NCI-H1694 (cell line): ENCODE measurements around the gene TLR2.
"Not testable (repeated sequence)": the region's sequence is repeated elsewhere in the genome, so short reads cannot be mapped to it uniquely, and the experiment has no call there.

Experiments used
- DNase-seq: peaks from one replicate; lab custom pipeline; 2025; lab: John Stamatoyannopoulos, UW

The TLR2 gene

GRCh38 chr4:153661908-153662307 is 22.2 kb upstream of the TLR2 start:
- no peak for DNase-seq

GRCh38 chr4:153663667-153664066 is 20.4 kb upstream of the TLR2 start:
- DNase-seq: no peak

DNA sequence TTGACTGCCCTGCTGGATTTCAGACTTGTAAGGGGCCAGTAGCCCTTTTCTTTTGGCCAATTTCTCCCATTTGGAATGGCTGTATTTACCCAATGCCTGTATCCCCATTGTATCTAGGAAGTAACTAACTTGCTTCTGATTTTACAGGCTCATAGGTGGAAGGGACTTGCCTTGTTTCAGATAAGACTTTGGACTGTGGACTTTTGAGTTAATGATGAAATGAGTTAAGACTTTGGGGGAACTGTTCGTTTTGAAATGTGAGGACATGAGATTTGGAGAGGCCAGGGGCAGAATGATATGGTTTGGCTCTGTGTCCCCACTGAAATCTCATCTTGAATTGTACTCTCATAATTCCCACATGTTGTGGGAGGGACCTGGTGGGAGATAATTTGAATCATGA is 17.6 kb upstream of the TLR2 start:
- not testable (repeated sequence) for DNase-seq

GRCh38 chr4:153668647-153669046 is 15.4 kb upstream of the TLR2 start:
- DNase-seq: no peak

- no peak for DNase-seq
Measured at GRCh38 chr4:153669838-153670237, 14.2 kb upstream of the TLR2 start.

DNA sequence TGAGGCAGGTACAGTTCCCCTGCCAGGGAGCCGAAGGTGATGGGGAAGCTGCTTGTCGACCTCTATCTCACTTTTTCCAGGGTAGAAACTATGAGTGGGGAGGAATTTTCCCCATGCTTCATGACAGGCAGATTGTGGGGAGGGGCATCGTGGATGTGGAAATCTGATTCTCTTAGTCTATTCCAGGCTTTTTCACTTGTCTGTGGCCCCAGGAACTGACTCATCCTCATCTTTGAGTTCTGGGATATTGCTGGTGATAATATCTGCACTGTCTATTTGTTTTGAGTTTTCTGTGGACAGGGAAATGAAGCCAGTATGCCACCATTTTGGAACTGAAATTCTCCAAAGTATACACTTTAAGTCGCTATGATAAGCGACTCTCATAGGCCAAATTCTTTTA is 7.6 kb upstream of the TLR2 start:
- no peak for DNase-seq

- no peak for DNase-seq
Measured at GRCh38 chr4:153676984-153677383, 7.1 kb upstream of the TLR2 start.

DNA sequence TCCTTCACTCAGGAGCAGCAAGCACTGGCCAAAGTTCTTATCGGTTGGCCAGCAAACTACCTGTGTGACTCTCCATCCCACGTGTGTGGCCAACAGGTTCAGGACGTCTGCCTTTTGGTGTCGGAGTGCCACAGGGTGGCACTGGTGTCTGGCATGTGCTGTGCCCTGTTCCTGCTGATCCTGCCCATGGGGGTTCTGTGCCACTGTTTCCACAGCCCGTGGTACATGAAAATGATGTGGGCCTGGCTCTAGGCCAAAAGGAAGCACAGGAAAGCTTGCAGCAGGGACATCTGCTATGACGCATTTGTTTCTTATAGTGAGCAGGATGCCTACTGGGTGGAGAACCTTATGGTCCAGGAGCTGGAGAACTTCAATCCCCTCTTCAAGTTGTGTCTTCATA is 4.6 kb upstream of the TLR2 start:
- no peak for DNase-seq

DNA sequence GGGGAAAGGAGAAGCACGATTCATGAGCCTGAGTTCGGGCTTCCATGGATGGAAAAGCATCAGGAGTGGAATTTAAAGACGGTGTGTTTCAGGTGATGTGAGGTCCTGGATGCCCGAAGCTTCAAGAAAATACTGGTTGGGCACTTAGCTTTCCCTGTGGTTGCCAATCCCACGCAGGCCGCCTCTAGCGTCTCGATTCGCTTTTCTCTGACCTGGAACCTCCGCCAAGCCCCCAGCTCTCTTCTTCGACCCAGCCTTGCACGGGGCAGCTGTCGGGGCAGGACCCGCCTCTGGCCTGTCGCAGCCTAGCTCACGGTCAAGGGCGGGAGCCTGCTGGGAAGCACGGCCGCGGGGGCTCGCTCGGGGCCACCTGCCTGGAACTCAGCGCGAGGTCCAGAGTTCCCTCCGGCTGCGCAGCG is 308 bp upstream of the TLR2 start:
- no peak for DNase-seq

DNA sequence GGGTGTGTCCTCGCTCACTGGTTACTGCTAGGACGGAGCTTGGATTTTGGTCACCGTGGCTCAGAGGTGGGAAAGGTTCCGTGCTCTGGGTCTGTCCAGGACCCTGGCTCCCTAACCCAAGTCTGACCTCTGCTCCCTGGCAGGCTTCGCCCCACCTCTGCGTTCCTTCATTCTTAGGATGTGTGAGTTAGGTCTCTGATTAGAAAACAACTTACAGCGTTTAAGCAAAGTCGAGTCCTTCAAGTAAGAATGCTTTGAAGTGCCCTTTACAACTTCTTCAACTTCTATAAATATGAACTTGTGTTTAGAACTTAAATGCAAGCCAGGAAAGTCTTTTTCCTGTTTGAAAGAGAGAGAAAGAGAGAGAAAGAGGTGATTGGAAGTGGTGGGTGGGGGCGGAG is 891 bp downstream of the TLR2 start:
- DNase-seq: no peak

DNA sequence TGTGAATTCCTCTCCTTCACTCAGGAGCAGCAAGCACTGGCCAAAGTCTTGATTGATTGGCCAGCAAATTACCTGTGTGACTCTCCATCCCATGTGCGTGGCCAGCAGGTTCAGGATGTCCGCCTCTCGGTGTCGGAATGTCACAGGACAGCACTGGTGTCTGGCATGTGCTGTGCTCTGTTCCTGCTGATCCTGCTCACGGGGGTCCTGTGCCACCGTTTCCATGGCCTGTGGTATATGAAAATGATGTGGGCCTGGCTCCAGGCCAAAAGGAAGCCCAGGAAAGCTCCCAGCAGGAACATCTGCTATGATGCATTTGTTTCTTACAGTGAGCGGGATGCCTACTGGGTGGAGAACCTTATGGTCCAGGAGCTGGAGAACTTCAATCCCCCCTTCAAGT is 20.4 kb downstream of the TLR2 start:
- DNase-seq: no peak

DNA sequence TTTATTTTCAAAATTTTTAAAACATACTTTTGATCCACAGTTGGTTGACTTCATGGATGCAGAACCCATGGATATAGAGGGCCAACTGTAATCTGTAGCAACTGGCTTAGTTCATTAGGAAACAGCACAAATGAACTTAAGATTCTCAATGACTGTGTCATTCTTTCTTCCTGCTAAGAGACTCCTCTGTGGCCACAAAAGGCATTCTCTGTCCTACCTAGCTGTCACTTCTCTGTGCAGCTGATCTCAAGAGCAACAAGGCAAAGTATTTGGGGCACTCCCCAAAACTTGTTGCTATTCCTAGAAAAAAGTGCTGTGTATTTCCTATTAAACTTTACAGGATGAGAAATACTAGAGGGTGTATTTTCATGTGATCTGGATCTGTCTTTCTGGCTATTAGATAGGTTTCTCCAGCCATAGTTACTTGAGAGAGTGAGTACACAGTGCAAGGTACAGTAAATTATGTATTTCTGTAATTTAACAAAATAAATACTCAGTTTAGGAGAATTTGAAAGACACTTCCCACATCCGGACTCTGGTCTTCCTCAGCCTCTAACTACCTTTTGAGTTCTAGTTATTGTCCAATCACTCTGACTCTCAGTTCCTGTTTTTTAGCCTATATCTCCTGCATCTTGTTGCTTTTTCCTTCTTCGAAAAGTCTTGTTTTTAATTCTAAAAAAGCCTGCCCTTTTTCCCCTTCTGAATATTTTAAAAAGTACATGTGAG is 21.8 kb downstream of the TLR2 start:
- no peak for DNase-seq

DNA sequence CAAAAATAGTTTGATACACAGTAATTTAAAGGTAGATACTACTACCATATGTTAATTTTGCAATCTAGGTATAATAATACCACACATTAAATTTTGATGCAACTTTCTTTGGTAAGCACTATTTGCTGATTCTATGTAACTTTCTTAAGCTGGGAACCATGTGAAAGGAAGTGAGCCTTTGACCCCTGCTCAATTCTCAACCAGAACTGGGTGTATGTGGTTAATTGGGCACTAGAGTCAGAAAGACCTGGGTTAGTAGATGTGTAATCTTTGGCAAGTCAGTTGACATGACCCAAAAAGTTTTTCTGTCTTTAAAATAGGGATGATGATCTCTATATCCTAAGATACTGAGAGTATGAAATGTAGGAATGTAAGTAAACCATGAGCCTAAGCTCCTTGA is 22.4 kb downstream of the TLR2 start:
- DNase-seq: no peak

- no peak for DNase-seq
Measured at GRCh38 chr4:153710681-153711080, 26.6 kb downstream of the TLR2 start.

- DNase-seq: no peak
Measured at GRCh38 chr4:153713866-153714646, 30.0 kb downstream of the TLR2 start.

GRCh38 chr4:153722036-153722435 is 38.0 kb downstream of the TLR2 start:
- DNase-seq: no peak

- DNase-seq: no peak
Measured at GRCh38 chr4:153724606-153725005, 40.5 kb downstream of the TLR2 start.

DNA sequence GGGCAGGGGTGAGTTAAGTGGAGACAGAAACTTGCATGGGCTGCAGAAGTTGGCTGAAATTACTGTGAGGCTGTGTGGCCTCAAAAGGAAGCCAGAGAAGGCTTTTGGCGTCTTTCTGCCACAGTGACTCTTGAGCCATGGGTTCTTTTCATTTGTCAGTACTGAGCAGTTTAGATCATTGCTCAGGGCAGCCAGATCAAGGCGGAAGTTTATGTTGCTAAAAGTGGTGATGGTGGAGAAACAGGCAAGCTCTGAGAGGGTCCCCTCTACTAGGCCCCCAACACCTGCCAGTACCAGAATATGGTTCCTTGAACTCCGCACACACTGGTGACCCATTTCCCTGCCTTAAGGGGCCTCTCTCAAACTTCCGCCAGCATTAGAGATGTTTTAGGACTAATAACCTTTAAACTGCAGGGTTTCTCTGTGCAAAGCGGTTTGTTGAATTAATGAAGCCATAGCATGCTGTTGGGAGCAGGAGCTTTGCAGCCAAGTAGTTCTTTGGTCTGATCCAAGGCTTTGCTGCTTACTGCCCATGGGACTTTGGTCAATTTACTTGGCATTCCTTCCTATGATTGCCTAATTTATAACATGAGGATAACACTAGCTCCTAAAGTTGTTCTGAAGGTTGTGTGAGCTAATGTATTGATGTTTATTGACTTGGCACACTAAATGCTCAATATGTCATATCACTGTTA is 41.2 kb downstream of the TLR2 start:
- DNase-seq: no peak

GRCh38 chr4:153725831-153726154 is 41.7 kb downstream of the TLR2 start:
- no peak for DNase-seq

GRCh38 chr4:153728151-153728550 is 44.1 kb downstream of the TLR2 start:
- no peak for DNase-seq

DNA sequence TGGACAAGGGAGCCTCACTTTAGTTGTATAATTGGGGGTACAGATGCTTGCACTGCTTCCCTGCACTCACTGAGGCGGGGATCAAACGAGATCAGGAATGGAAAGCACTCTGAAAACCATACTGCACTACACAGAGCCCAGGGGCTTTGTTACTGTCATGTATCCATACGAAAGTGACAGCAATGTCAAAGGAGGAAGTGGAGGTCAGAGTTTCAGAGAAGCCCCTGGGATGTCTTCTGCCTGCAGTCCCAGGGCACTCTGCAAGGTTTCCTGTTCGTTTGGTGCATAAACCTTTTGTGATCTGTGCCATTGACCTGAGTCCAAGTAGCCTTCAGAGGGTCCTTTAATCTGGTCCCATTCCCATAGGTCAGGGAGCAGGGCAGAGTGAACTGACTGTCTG is 44.6 kb downstream of the TLR2 start:
- no peak for DNase-seq

GRCh38 chr4:153729895-153730294 is 45.8 kb downstream of the TLR2 start:
- no peak for DNase-seq

- no peak for DNase-seq
Measured at GRCh38 chr4:153731239-153731638, 47.2 kb downstream of the TLR2 start.
